Measurements from ENCODE around the gene USP10. TPM values are rescaled to one million over a fixed set of nuclear protein-coding genes. Genes with fewer than 3 reads are reported as not detected.
A peak's percentile ranks its signal among the peaks of the same experiment; 100 is the strongest.

USP10 gene
- total and polyA plus RNA-seq, 9 donors: 30.6 to 73.4 (median 57.3) TPM

- Histone ChIP-seq H3K4me3 (ENCODE audit: low read length) (no peak overlapping the region), H3K27ac (ENCODE audit: low read length) (no peak overlapping the region), H3K4me1 (ENCODE audit: control insufficient read depth, insufficient read depth, low read length) (peaks cover 7% of the 10 kb centered on the region), H3K36me3 (ENCODE audit: control insufficient read depth, insufficient read depth, low read length) (peaks cover 19% of the 10 kb centered on the region), H3K9me3 (replicated peaks; ENCODE audit: control insufficient read depth, low read depth, low read length) (no peaks in the 10 kb centered on the region), H3K27me3 (ENCODE audit: control insufficient read depth, insufficient read depth, low read length) (no peaks in the 10 kb centered on the region)
- 96% methylated on average over 13 of the region's 17 CpGs for WGBS (ENCODE audit: insufficient coverage)
- DNase-seq: no peak
Measured at GRCh38 chr16:84735849-84736586, 36.2 kb downstream of the USP10 start.

GRCh38 chr16:84737192-84738011 lies 37.6 kb downstream of the USP10 start:
- WGBS (ENCODE audit: insufficient coverage): 50% methylated on average over 2 of the region's 12 CpGs
- Histone ChIP-seq H3K27me3 (ENCODE audit: control insufficient read depth, insufficient read depth, low read length) (no peaks in the 10 kb centered on the region), H3K4me1 (ENCODE audit: control insufficient read depth, insufficient read depth, low read length) (peaks cover 14% of the 10 kb centered on the region), H3K27ac (ENCODE audit: low read length) (no peak overlapping the region), H3K9me3 (replicated peaks; ENCODE audit: control insufficient read depth, low read depth, low read length) (no peaks in the 10 kb centered on the region), H3K36me3 (ENCODE audit: control insufficient read depth, insufficient read depth, low read length) (peaks cover 22% of the 10 kb centered on the region), H3K4me3 (ENCODE audit: low read length) (no peak overlapping the region)
- no peak for DNase-seq

- 36% methylated on average over 4 of the region's 8 CpGs for WGBS (ENCODE audit: insufficient coverage)
- H3K4me1 ChIP-seq (ENCODE audit: control insufficient read depth, insufficient read depth, low read length): peaks cover 14% of the 10 kb centered on the region
- peak; percentile 71 for DNase-seq
- no peak overlapping the region for H3K4me3 ChIP-seq (ENCODE audit: low read length)
- no peak overlapping the region for H3K27ac ChIP-seq (ENCODE audit: low read length)
- H3K9me3 ChIP-seq (replicated peaks; ENCODE audit: control insufficient read depth, low read depth, low read length): no peaks in the 10 kb centered on the region
- no peaks in the 10 kb centered on the region for H3K27me3 ChIP-seq (ENCODE audit: control insufficient read depth, insufficient read depth, low read length)
- peaks cover 22% of the 10 kb centered on the region for H3K36me3 ChIP-seq (ENCODE audit: control insufficient read depth, insufficient read depth, low read length)
Measured at GRCh38 chr16:84738255-84739038, 38.6 kb downstream of the USP10 start.

GRCh38 chr16:84739349-84740124 lies 39.7 kb downstream of the USP10 start:
- no peaks in the 10 kb centered on the region for H3K9me3 ChIP-seq (replicated peaks; ENCODE audit: control insufficient read depth, low read depth, low read length)
- no peak overlapping the region for H3K4me3 ChIP-seq (ENCODE audit: low read length)
- 74% methylated on average over 5 of the region's 7 CpGs for WGBS (ENCODE audit: insufficient coverage)
- no peaks in the 10 kb centered on the region for H3K27me3 ChIP-seq (ENCODE audit: control insufficient read depth, insufficient read depth, low read length)
- H3K27ac ChIP-seq (ENCODE audit: low read length): no peak overlapping the region
- DNase-seq: no peak
- H3K36me3 ChIP-seq (ENCODE audit: control insufficient read depth, insufficient read depth, low read length): peaks cover 16% of the 10 kb centered on the region
- H3K4me1 ChIP-seq (ENCODE audit: control insufficient read depth, insufficient read depth, low read length): peaks cover 14% of the 10 kb centered on the region

GRCh38 chr16:84740596-84741116 lies 40.9 kb downstream of the USP10 start:
- 75% methylated on average over 2 of the region's 5 CpGs for WGBS (ENCODE audit: insufficient coverage)
- Histone ChIP-seq H3K4me3 (ENCODE audit: low read length) (no peak overlapping the region), H3K9me3 (replicated peaks; ENCODE audit: control insufficient read depth, low read depth, low read length) (no peaks in the 10 kb centered on the region), H3K27me3 (ENCODE audit: control insufficient read depth, insufficient read depth, low read length) (no peaks in the 10 kb centered on the region), H3K27ac (ENCODE audit: low read length) (no peak overlapping the region), H3K36me3 (ENCODE audit: control insufficient read depth, insufficient read depth, low read length) (peaks cover 22% of the 10 kb centered on the region), H3K4me1 (ENCODE audit: control insufficient read depth, insufficient read depth, low read length) (peaks cover 14% of the 10 kb centered on the region)
- DNase-seq: no peak

GRCh38 chr16:84741340-84741830 lies 41.6 kb downstream of the USP10 start:
- WGBS (ENCODE audit: insufficient coverage): 14% methylated on average over 4 of the region's 4 CpGs
- peaks cover 14% of the 10 kb centered on the region for H3K4me1 ChIP-seq (ENCODE audit: control insufficient read depth, insufficient read depth, low read length)

GRCh38 chr16:84742641-84743092 lies 42.9 kb downstream of the USP10 start:
- Histone ChIP-seq H3K27me3 (ENCODE audit: control insufficient read depth, insufficient read depth, low read length) (no peaks in the 10 kb centered on the region), H3K4me3 (ENCODE audit: low read length) (no peak overlapping the region), H3K27ac (ENCODE audit: low read length) (no peak overlapping the region), H3K36me3 (ENCODE audit: control insufficient read depth, insufficient read depth, low read length) (peaks cover 23% of the 10 kb centered on the region), H3K4me1 (ENCODE audit: control insufficient read depth, insufficient read depth, low read length) (peaks cover 12% of the 10 kb centered on the region), H3K9me3 (replicated peaks; ENCODE audit: control insufficient read depth, low read depth, low read length) (no peaks in the 10 kb centered on the region)
- no CpG with 5 or more reads among the region's 10 CpGs for WGBS (ENCODE audit: insufficient coverage)
- no peak for DNase-seq

More at GRCh38 chr16:84741340-84741830, 41.6 kb downstream of the USP10 start:
- Histone ChIP-seq H3K36me3 (ENCODE audit: control insufficient read depth, insufficient read depth, low read length) (peaks cover 18% of the 10 kb centered on the region), H3K4me3 (ENCODE audit: low read length) (no peak overlapping the region), H3K27me3 (ENCODE audit: control insufficient read depth, insufficient read depth, low read length) (no peaks in the 10 kb centered on the region), H3K27ac (ENCODE audit: low read length) (no peak overlapping the region), H3K9me3 (replicated peaks; ENCODE audit: control insufficient read depth, low read depth, low read length) (no peaks in the 10 kb centered on the region)
- peak; percentile 70 for DNase-seq

GRCh38 chr16:84746231-84746630 lies 46.4 kb downstream of the USP10 start:
- WGBS (ENCODE audit: insufficient coverage): 91% methylated on average over 4 of the region's 6 CpGs
- DNase-seq: no peak
- Histone ChIP-seq H3K9me3 (replicated peaks; ENCODE audit: control insufficient read depth, low read depth, low read length) (no peaks in the 10 kb centered on the region), H3K27ac (ENCODE audit: low read length) (no peak overlapping the region), H3K27me3 (ENCODE audit: control insufficient read depth, insufficient read depth, low read length) (no peaks in the 10 kb centered on the region), H3K36me3 (ENCODE audit: control insufficient read depth, insufficient read depth, low read length) (peaks cover 24% of the 10 kb centered on the region), H3K4me3 (ENCODE audit: low read length) (no peak overlapping the region), H3K4me1 (ENCODE audit: control insufficient read depth, insufficient read depth, low read length) (peaks cover 5% of the 10 kb centered on the region)

GRCh38 chr16:84746875-84747274 lies 47.1 kb downstream of the USP10 start:
- H3K27me3 ChIP-seq (ENCODE audit: control insufficient read depth, insufficient read depth, low read length): no peaks in the 10 kb centered on the region
- H3K9me3 ChIP-seq (replicated peaks; ENCODE audit: control insufficient read depth, low read depth, low read length): no peaks in the 10 kb centered on the region
- H3K36me3 ChIP-seq (ENCODE audit: control insufficient read depth, insufficient read depth, low read length): peaks cover 24% of the 10 kb centered on the region
- H3K4me3 ChIP-seq (ENCODE audit: low read length): no peak overlapping the region
- H3K4me1 ChIP-seq (ENCODE audit: control insufficient read depth, insufficient read depth, low read length): no peaks in the 10 kb centered on the region
- H3K27ac ChIP-seq (ENCODE audit: low read length): no peak overlapping the region
- WGBS (ENCODE audit: insufficient coverage): 88% methylated on average over 10 of the region's 11 CpGs
- no peak for DNase-seq

Measured in muscle of leg (tissue), 11 donors.